HUDEP-2 (cell line): ENCODE data around the gene DOCK10.

Source experiments
- DNase-seq, 76 experiments: peaks; one replicate each; lab custom pipeline; 2025; ENCODE audit not compliant: unreplicated experiment in 76 of 76; lab: John Stamatoyannopoulos, UW

The DOCK10 gene

DNA sequence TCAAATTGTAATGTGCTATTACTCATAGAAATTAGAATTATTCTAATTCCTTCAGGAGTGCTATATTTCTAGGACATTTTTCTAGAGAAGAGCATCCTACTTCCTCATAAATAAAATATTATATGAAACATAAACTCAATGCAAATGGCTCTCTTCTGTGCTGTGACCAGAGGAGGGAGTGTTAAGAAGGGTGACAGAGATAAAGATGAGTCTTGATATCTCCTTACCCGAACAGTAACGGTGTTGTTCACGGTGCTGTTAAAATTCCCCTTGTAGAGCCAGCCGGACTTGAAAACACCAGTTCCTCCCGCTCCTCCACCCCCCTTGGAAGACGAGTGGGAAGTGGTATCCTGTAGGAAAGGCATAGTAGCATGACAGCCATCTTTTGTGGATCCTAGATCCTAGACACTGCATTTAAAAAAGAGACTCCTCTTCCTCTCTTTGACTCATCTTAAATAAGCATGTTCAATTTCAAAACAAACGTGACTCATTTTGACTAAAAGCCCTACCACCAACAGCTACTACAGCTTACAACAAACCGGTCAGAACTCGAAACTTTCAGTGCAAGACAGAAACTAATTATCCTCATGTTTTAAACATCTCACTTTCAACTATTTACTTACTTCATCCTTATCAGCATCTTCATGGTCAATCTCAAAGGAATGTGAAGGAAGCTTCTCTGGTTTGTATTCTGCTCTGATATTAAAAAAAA lies 156.3 kb downstream of the DOCK10 start:
- DNase-seq, result no peak

DNA sequence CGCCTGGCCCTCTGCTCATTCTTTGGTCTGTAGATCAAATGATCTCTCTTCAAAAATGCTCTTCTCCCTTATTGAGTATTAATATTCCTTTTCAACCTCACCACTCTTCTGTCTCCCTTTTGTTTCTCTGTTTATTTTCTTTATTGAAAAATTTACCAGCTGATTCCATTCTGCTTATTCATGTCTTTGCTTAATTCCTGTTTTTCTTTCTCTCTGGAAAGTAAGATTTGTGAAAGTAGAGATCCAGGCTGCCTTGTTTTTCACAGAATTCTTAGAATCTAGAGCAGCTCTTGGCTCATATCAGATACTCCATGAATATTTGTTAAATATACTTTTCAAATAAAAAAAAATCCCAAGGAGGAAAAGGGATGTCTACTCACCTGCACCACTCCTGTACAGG lies 157.0 kb downstream of the DOCK10 start:
- no peak for DNase-seq

GRCh38 chr2:224884188-224884587 lies 158.1 kb downstream of the DOCK10 start:
- no peak for DNase-seq

GRCh38 chr2:224883700-224884099 lies 158.6 kb downstream of the DOCK10 start:
- DNase-seq, result no peak

DNA sequence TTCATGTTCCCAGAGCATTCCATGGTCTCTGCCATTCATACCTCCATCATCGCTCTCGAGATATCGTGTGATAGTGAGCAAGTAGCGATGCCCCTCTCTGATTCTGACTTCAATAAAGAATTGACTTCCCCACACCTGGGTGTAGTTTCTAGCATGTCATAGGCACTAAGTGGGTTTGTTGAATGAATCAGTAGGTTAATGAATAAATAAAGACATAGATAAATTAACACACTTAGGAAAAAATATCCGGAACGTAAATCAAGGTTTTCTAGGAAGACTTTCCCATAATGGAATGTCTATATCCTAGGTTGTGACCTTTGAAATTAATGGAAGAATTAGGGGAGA lies 159.1 kb downstream of the DOCK10 start:
- DNase-seq, result no peak

GRCh38 chr2:224882291-224883171 lies 159.7 kb downstream of the DOCK10 start:
- no peak for DNase-seq

- no peak for DNase-seq
Measured at GRCh38 chr2:224881846-224882245, 160.4 kb downstream of the DOCK10 start.

GRCh38 chr2:224876522-224876921 lies 165.7 kb downstream of the DOCK10 start:
- no peak for DNase-seq

DNA sequence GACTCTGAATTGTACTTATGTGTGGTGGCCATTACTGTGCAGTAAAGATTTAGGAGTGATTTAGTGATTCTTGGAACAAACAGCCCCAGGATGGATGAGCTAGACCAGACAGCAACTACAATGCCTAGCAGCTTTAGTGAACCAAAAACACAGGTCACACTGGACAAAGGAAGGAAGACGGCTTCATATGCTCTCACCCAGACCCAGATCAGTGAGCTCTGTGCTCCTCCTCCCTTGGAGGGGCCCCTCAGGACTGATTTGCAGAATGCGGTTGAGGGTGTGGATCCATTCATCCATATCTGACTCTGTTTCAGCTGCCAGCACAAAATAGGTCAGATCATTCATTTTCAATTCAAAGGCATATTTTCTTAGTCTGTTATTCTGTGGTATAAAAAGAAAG lies 166.4 kb downstream of the DOCK10 start:
- no peak for DNase-seq

DNA sequence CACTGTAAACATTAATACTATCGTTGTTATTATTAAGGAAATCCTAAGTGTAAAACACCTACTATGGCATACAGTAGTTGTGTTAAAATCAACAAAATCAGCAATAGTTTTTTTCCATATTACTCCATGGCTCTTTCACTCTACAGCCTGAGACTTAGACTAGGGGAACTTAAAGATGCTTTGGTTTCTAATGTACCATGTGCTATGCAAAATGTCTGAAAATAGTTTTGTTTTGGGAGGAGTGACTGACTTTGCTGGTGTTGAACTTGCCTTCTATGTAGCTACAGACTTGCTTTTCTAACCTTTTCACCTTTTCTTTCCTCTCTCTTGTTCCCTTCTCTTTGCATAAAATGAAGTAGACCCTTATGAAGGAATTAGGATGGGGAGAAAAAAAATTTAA lies 167.1 kb downstream of the DOCK10 start:
- no peak for DNase-seq

- DNase-seq, result no peak
Measured at GRCh38 chr2:224871813-224872212, 170.5 kb downstream of the DOCK10 start.

DNA sequence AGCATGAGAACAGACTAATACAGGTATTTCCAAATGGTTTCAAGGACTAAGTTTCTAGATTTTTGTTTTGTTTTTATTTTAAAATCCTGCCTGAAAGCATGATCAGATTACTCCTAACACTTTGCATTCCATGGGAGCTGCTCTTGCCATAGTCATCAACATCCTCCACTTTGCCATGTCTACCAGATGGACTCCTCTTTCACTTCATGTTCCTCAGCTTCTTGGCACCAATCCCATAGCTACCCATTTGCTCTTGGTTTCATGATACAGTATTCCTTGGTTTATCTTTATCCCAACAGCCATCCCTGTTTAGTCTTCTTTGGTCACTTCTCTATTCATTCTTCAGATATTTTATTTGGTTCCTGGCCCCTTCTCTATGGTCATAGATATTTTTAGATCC lies 171.9 kb downstream of the DOCK10 start:
- no peak for DNase-seq

DNA sequence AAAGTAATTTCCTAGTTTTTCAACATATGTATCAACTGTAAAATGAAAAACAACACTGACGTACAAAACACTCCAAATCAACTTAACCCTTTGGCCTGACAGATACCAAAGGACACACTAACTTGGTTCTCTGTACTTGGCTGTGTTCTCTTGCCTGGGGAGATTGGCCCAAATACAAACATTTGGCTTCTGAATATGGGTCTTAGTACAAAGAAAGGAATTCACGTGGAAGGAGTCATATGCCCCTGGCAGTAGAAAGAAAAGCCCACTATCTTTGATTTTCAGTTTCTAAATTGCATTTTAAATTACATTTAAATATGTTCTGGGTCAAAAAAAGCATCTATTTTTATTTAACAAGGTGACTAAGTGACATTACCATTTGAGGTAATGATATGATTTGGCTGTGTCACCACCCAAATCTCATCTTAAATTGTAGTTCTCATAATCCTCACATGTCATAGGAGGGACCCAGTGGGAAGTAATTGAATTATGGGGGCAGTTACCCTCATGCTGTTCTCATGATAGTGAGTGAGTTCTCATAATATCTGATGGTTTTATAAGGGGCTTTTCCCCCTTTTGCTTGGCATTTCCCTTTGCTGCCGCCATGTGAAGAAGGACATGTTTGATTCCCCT lies 172.6 kb downstream of the DOCK10 start:
- DNase-seq, result no peak

DNA sequence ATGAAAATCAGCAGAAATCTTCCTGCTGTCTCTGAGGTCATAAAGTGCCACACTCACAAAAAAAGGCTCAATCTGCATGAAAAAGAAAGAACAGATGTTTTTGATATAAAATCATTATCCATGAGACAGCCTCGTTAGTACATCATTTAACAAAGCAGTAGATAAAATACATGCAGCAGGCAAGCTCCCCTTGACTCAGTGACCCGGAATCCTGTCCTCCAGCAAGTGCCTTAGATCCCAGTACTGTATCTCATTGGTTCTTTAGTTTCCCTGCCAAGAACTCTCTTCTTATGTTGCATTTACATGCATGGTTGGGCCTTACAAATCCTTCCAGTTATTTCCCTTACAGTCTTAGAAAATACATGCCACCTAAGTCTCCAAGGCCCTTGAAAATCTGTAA lies 177.3 kb downstream of the DOCK10 start:
- no peak for DNase-seq

- no peak for DNase-seq
Measured at GRCh38 chr2:224861266-224861665, 181.0 kb downstream of the DOCK10 start.

DNA sequence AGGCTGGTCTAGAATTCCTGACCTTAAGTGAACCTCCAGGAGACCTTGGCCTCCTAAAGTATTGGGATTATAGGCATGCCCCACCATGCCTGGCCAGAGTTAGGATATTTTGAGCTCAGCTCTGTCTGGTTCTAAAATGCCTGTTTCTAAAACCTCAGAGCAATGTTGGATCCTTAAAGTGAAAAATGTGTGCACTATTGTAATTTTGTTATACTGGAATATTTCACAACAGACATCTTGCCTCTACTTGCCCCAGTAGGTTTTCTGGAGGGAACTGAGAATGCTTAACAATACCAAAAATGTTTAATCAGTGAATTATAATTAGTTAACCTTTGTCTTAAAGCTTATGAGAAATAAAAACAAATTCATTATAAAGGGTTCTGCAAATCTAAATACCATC lies 181.5 kb downstream of the DOCK10 start:
- DNase-seq, result no peak

DNA sequence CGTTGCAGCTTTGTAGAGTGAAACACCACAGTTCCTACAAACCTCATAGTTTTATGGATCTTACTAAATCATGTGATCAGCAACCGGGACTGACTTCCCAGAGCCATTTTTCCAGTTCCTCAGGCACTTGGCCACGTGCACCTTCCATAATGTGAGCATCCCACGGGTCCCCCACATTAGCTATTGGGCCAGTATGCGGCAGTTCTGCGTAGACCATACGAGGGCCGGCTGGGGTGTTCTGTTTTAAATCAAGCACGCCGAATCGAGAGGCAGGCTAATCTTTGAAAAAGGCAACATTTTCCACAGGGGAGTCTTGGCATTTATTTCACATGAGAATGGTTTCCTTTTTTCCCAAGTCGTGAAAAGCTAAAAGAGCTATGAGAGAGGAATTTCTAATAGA lies 190.5 kb downstream of the DOCK10 start:
- no peak for DNase-seq

- no peak for DNase-seq
Measured at GRCh38 chr2:224850081-224850480, 192.2 kb downstream of the DOCK10 start.

- DNase-seq, result no peak
Measured at GRCh38 chr2:224849264-224849663, 193.0 kb downstream of the DOCK10 start.

GRCh38 chr2:224847961-224848850 lies 194.1 kb downstream of the DOCK10 start:
- DNase-seq, result no peak

GRCh38 chr2:224847381-224847780 lies 194.9 kb downstream of the DOCK10 start:
- no peak for DNase-seq
